ENCODE results near the gene DNAJC5. TPM values are rescaled to one million over a fixed set of nuclear protein-coding genes. Genes with fewer than 3 reads are reported as not detected.

Gene DNAJC5
- total and polyA plus RNA-seq, 9 of the 15 experiments (the other 6 are each of a cell fraction or from before 2014, with no cell fraction given): 0.95 to 42.8 (median 23.4) TPM

DNA sequence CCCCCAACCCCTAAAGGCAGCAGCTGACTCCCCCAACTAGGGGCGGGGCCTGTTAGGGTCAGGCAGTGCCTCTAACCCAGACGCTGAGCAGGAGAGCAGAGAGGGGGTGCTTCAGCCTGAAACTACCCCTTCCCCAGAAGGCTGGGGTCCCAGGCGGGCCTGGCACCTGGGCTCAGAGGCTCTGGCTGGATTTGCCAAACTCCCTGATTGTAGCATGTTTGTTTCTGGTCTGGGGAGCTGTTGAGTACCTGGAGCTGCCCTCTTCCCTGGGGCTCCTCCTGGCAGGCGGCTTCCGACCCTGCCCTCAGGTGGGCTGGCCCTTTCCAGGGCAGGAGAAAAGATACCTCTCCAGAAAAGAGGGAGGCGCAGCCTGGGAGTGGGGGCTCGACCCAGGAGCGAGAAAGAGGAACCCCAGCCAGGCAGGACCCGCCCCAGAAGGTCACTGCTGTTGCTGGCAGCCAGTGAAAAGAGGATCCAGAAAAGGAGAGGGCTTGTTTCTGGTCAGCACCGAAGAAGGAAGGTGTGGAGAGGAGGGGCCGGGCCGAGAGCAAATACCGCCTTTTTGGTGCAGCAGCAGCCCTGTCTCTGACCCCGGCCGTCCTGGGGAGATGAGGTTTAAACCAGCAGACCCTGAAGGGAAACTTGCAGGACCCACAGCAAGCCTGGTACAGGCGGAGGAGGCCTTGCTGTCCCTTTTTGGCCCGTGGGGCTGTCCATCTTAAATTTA lies 34.4 kb upstream of the DNAJC5 start:
- no TSS peak for BruUV-seq (replicated peaks)
- FAIRE-seq (no peak), DNase-seq (ENCODE audit: extremely low read depth in 1 of 4, low spot score in 3 of 4) (no peak), ATAC-seq (no peak)
- Histone ChIP-seq H3K79me2 (ENCODE audit: control insufficient read depth, insufficient read depth, low read length) (peaks cover 16% of the 10 kb centered on the region), H3K9ac (ENCODE audit: insufficient read depth in 1 of 2, low read depth in 2 of 2, low read length in 2 of 2) (peak overlapping the region in 1 of 2 experiments; percentile 82; a peak in 2 of 4 replicates), H3K27me3 (ENCODE audit: control insufficient read depth in 2 of 2, insufficient read depth in 2 of 2, low read length in 2 of 2) (no peaks in the 10 kb centered on the region), H4K20me1 (replicated peaks; ENCODE audit: control insufficient read depth, insufficient read depth, low read length) (no peaks in the 10 kb centered on the region), H3K4me2 (ENCODE audit: insufficient read depth, low read length) (no peak overlapping the region), H3K4me1 (replicated peaks in 1 of 2; ENCODE audit: control insufficient read depth in 2 of 2, insufficient read depth in 2 of 2, low read length in 2 of 2) (peaks cover 29 to 82% of the 10 kb centered on the region in 2 experiments), H3K36me3 (ENCODE audit: control insufficient read depth, insufficient read depth, low read length) (peaks cover 26% of the 10 kb centered on the region; the same call in 2 of the 3 replicates), H3K9me1 (ENCODE audit: control insufficient read depth, insufficient read depth, low read length) (no peaks in the 10 kb centered on the region), H3K9me3 (replicated peaks; ENCODE audit: control insufficient read depth, insufficient read depth, low read depth, low read length) (no peaks in the 10 kb centered on the region), H2AFZ (ENCODE audit: low read depth, low read length) (no peak overlapping the region), H3K4me3 (no peak overlapping the region), H3K27ac (ENCODE audit: extremely low read depth, low read depth, low read length) (no peak overlapping the region)
- intact Hi-C loops (cut with micrococcal nuclease): loop anchor here (10.0 kb wide), 2 partner anchors 114 to 306 kb away; partner anchors contain the start of genes FNDC11 and SAMD10
- TF ChIP-seq SPI1 (IDR thresholded peaks at IDR 0.05; ENCODE audit: borderline replicate concordance, low read depth, low read length) (peak; percentile 82), ZNF384 (IDR thresholded peaks at IDR 0.05; ENCODE audit: low read depth, low read length) (no peak), RBFOX2 (IDR thresholded peaks at IDR 0.05; ENCODE audit: low read depth, low read length) (peak; percentile 42; the same call in 1 of the 2 replicates), ZNF239 (CRISPR knock-in tag; IDR thresholded peaks at IDR 0.05) (no peak), POLR2G (IDR thresholded peaks at IDR 0.05; ENCODE audit: low read depth, low read length) (0 out of 2 replicates have a peak, but pooled peaks have one; percentile 41)
- TF ChIP-seq, protein P1, sequence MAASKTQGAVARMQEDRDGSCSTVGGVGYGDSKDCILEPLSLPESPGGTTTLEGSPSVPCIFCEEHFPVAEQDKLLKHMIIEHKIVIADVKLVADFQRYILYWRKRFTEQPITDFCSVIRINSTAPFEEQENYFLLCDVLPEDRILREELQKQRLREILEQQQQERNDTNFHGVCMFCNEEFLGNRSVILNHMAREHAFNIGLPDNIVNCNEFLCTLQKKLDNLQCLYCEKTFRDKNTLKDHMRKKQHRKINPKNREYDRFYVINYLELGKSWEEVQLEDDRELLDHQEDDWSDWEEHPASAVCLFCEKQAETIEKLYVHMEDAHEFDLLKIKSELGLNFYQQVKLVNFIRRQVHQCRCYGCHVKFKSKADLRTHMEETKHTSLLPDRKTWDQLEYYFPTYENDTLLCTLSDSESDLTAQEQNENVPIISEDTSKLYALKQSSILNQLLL (CRISPR knock-in tag; IDR thresholded peaks at IDR 0.05; ENCODE audit: borderline replicate concordance): no peak
- POLR2A ChIA-PET: no interaction called here
- WGBS (ENCODE audit: insufficient coverage, low coverage, missing lambda C conversion rate): 71% methylated on average over 10 of the region's 17 CpGs
- in situ Hi-C loops (cut with MboI): loop anchor here (5.0 kb wide), 1 partner anchor 153 kb away; the partner anchor contains the start of genes ARFRP1 and ZGPAT
- CTCF ChIA-PET (ENCODE audit: low intra/inter-chr PET ratio): no interaction called here
